ENCODE data around the gene PROM1. TPM values are rescaled to one million over a fixed set of nuclear protein-coding genes. Genes with fewer than 3 reads are reported as not detected.

Gene PROM1
- total and polyA plus RNA-seq, 9 of the 15 experiments (the other 6 are each of a cell fraction or from before 2014, with no cell fraction given) = 0.05 TPM; not detected in 8

- no TSS peak for BruUV-seq (replicated peaks)
Observed at GRCh38 chr4:15988222-15988621, 95.6 kb downstream of the PROM1 start.

More at GRCh38 chr4:15988222-15988621, 95.6 kb downstream of the PROM1 start:
- no peaks in the 10 kb centered on the region for H3K9me1 ChIP-seq (ENCODE audit: control insufficient read depth, insufficient read depth, low read length)
- FAIRE-seq (no peak), ATAC-seq (no peak), DNase-seq (ENCODE audit: extremely low read depth in 1 of 4, low spot score in 3 of 4) (no peak)
- no peaks in the 10 kb centered on the region for H4K20me1 ChIP-seq (replicated peaks; ENCODE audit: control insufficient read depth, insufficient read depth, low read length)
- no peaks in the 10 kb centered on the region for H3K79me2 ChIP-seq (ENCODE audit: control insufficient read depth, insufficient read depth, low read length)
- peaks cover 2 to 21% of the 10 kb centered on the region in 2 experiments; a peak in 4 of 5 replicates for H3K27me3 ChIP-seq (ENCODE audit: control insufficient read depth in 2 of 2, insufficient read depth in 2 of 2, low read length in 2 of 2)
- no peaks in the 10 kb centered on the region for H3K9me3 ChIP-seq (replicated peaks; ENCODE audit: control insufficient read depth, insufficient read depth, low read depth, low read length)
- no peak for TF ChIP-seq MEIS2 (IDR thresholded peaks at IDR 0.05; ENCODE audit: partially characterized antibody)
- TF ChIP-seq THAP12 (CRISPR knock-in tag; IDR thresholded peaks at IDR 0.05) = no peak
- TF ChIP-seq IRF9 (tag; IDR thresholded peaks at IDR 0.05) = no peak
- no peak overlapping the region for H2AFZ ChIP-seq (ENCODE audit: low read depth, low read length)
- in situ Hi-C loops (cut with MboI) = no loop called here
- H3K4me2 ChIP-seq (ENCODE audit: insufficient read depth, low read length) = no peak overlapping the region
- intact Hi-C loops (cut with micrococcal nuclease) = no loop called here
- ChIA-PET CTCF (ENCODE audit: low intra/inter-chr PET ratio) (no interaction called here), POLR2A (interaction anchor here (1.1 kb wide), 2 partner anchors 17 to 32 kb away, joined by 3 read pairs; no protein-coding TSS in a partner anchor)
- no peak overlapping the region for H3K27ac ChIP-seq (ENCODE audit: extremely low read depth, low read depth, low read length)
- no peaks in the 10 kb centered on the region for H3K36me3 ChIP-seq (ENCODE audit: control insufficient read depth, insufficient read depth, low read length)
- WGBS (ENCODE audit: insufficient coverage, low coverage, missing lambda C conversion rate) = 7% methylated on average over 1 of the region's 1 CpG
- no peaks in the 10 kb centered on the region for H3K4me1 ChIP-seq (replicated peaks in 1 of 2; ENCODE audit: control insufficient read depth in 2 of 2, insufficient read depth in 2 of 2, low read length in 2 of 2)
- no peak overlapping the region for H3K9ac ChIP-seq (ENCODE audit: insufficient read depth in 1 of 2, low read depth in 2 of 2, low read length in 2 of 2)
- H3K4me3 ChIP-seq = no peak overlapping the region

Data from K562 (cell line).